Pulmonary artery endothelial cell (primary cell): ENCODE results near the gene NIPA2. TPM values are rescaled to one million over a fixed set of nuclear protein-coding genes. Genes with fewer than 3 reads are reported as not detected.

Experiments used
- DNase-seq: peaks from one replicate; pipeline ENCODE4 v3.0.0-alpha.2; 2011; ENCODE audit warnings: low read depth, low spot score
- total RNA-seq: library from RNA; depleted of rRNA; stranded (reverse); fragments of >200 nt; gene quantifications from 2 replicates; pipeline ENCODE4 v1.2.3, GENCODE V29; 2014

The NIPA2 gene
- total RNA-seq, 1 donor from 2014 or later: 78.5 TPM

DNA sequence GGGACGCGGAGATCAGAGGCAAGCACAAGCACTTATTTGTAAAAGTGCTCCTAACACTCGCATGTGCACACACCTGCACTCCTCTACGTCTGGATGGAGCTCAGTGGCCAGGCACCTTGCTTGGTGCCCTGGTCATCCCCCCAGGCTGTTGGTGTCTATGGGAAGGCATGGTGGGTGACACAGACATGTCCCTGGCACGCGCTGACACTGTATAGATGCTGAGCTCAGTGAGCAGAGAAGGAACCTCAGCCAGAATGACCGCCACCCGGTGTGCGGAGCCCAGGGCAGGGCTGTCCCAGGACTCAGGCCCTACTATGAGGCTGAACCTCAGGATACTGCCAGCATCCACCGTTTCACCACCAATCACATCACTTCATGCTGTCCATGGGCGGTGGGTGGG is 64.5 kb downstream of the NIPA2 start:
- no peak for DNase-seq

DNA sequence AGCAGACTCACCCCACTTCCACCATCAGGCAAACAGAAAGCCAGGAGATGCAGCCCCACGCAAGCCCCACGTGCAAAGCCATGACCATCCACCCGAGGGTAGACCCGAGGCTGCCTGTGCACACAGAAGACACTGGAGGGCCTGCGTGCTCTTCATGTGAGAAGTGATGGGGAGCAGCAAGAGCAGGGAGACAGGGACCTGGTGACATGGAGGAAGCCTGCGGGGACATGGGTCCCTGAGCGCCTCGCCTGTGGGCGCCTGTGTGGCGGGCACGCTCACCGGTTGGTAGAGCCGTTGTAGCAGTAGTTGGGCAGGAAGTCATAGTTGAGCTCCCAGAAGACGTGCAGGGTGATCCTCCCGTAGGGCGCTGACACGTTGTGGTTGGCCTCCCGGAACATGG is 65.0 kb downstream of the NIPA2 start:
- no peak for DNase-seq

DNA sequence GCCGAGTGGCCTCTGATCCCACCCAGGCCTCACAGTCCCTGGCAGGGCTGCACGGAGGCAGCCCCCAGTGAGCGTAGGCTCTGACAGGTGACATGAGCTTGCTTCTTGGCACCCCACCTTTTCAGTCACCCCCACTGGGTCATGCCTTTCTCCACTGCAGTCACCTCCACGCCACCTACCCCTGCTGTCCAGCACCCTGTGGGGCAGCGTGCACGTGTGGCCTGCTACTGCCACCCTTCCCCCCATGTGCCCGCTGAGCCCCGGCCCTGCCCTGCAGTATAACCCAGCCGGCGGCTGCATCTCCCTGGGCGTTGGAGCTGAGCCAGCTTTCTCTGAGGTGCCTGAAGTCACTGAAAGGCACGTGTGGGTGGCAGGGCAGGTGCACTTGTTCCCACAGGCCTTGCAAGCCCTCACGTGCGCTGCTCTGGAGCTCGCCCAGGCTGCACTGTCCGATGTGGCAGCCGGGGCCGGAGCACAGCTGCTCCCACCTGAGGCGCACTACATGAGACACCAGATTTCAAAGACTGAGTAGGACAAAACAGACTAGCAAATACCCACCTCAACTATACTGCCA is 65.6 kb downstream of the NIPA2 start:
- no peak for DNase-seq

DNA sequence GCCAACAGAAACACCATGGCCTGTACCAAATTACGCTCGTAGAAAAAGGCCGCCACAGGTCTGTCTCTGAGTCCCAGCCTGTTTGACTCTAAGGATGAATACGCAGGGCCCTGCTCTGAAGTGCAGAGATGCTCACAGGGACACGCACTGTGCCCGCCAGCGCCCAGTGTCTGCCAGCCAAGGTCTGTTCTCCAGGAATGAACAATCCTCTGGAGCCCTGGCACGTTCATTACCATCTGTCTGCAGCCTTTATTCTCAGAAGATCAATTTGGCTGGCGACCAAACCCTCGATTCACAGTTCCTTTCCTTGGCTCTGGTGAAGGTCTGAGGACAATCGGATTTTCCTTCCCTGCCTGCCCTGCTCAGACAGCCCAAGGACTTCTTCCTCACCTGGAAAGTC is 66.3 kb downstream of the NIPA2 start:
- DNase-seq: no peak

DNA sequence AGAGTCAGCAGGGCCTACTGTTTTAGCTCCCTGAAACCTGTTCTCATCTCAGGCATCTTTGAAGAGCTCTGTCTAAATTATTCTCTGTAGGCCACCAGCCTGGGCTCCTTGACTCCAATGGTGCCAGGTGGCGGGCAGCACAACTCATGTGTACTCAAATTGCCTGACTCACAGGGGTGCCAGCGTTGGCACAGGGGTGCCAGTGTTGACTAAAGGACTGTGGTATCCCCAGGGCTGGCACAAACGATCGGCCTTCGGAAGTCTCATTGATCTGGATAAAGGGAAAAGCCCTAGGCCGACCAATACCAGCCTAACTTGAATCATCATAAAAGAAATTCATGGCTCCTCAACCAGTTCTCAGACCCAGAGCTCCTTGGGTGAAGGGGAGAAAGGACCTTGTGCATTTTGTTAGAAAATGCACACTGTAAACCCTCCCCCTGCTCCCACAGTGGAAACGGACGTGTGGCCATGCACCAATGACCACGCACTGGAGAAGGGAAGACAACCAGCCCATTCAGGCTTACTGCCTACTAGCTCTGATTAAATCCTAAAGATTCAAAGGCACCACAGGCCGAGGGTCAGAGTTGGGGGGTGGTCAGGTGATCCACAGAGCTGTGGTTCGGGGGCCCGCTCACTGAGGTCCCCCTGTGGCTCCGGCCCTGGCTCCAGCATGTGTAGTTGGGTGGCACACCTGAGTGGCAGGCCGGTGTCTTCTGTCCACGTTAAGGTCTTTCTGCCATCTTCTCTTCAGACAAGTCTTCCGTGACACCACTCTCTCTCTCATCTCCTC is 68.9 kb downstream of the NIPA2 start:
- no peak for DNase-seq

DNA sequence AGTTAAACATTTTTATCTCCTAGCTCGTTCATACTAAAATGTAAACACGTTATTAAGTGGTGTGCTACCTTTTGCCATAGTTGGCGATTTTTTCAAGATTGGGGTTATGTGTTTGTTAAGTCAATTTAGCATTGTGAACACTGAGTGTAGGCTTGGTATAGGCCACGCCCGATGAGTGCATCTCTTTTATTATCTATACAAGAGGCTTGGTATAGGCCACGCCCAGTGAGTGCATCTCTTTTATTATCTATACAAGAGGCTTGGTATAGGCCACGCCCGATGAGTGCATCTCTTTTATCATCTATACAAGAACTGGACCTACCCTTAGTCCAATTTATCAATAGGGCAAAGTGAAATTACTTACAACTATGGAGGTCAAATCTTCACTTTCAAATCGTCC is 70.4 kb downstream of the NIPA2 start:
- DNase-seq: no peak

DNA sequence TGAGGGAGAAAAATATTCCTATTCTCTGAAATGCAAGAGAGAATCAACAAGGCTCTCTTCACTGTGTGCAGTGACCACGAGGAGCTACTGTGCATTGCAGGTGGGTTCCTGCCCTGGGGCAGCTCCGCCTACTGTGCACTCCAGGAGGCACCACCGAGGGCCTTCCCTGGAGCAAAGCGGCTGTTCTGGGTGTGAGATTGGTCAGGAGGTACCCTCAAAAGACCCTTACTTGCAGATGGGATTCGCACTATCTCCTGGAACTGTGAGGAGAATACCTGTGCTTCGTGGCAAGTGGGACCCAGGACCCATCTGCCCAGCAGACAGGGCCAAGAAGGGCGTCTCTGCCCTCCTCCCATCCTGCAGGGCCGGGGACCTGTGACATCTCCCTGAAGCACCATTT is 72.8 kb downstream of the NIPA2 start:
- DNase-seq: no peak

DNA sequence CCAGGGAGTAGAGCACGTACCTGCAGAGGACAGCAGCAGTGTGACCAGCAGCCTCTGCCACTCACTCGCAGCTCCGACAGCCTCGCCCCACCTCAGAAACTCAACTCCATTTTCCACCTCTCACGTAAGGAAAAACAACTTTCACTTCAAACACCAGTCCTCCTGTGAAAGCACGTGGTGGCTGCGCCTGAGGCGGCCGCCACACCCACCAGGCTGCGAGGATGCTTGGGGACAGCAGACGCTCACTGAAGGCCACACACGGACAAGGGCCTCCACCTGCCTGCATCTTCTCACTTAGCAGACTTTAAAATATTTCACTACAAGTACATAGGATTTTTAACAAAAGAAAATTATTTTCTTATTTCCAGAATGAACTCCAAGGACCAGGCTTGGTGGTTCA is 73.8 kb downstream of the NIPA2 start:
- no peak for DNase-seq

DNA sequence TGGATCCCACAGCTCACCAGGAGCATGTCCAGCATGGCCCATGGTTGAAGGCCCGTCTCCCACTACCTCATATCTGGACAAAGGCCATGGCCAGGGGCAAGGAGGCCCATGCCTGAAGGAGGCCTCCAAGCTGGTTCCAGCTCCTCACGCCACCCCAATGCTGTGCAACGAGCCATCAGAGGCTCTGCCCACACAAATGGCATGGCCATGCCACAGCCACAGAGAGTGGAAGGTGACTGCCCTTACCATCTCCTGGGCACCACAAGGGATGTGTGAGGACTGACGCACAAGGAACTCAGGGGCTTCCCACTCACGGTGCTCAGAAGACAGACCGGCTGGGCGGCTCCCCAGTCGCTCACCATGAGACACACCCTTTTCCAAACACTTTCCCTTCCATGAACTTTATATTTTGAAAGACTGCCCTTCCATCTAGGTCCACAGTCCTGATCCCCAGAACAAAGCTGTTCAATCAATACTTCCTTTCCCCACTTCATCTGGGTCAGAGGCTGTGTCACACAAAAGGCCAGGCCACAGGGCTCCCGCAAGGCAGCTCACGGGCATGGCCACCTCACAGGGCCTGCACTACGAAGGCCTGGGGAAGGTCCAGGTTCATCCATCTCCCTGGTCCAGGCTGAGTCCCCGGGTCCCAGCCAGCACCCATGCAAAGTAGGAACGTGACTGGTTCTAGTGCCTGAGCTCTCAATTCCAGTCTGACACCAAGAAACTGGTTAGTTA is 75.3 kb downstream of the NIPA2 start:
- no peak for DNase-seq

DNA sequence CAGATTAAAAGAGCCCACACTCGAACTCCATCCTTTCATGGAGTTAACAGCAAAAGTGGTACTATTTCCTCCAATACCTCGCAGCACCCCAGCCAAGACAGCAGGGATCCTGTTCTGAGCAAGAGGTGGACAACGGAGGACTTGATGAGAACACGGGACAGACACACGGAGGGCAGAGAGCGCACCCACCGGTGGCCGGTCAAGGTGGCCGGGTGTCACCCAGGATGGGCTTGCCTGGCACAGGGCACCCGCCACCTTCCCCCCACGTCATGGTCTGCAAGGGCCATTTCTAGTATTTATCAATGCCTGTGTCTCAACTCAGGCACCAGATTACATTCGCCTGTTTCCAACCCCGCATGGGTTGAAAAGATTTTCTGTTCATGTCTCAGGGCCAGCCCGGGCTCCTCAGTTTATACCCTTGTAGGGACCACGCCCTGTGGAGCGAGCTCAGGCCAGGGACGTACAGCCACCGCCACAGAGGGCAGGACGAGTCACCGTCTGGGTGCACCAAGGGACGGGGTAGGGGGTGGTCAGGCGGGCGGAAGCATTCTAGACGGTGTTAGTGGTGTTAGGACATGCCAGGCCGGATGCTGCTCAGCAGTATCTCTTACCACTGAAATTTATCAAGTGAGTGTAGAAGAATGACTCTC is 77.5 kb downstream of the NIPA2 start:
- DNase-seq: no peak

DNA sequence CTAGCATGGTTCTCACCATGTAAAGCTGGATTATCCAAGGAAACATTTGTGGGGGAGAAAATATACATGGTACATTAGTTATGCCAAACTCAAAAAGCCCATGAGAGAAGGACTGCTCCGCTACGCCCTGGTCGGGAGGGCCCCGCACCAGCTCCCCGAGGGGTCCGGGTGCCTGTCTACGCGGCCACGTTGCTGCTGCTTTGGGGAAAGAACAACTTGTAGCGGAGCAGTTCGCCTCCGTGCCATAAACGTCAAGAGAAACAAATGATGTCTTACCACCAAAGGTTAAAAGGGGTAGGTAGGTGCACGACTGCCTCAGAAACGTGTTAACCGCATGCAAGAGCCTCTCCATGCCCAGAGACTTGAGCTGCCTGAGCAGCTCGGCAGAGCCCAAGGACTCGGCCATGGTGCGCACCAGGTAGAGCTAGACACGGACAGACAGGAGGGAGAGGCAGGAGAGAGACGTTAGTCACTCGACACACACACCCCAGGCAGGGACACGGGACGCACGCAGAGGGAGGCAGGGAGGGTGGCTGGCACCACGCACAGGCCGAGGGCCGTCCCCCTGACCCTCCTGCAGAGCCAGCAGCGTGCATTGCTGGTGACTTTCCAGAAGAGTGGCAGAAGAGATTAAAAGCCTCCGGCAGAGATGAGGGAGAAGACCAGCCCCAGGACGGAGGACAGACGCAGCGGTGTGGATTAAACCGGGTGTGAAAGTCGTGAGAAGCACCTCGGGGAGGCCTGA is 78.3 kb downstream of the NIPA2 start:
- DNase-seq: no peak

DNA sequence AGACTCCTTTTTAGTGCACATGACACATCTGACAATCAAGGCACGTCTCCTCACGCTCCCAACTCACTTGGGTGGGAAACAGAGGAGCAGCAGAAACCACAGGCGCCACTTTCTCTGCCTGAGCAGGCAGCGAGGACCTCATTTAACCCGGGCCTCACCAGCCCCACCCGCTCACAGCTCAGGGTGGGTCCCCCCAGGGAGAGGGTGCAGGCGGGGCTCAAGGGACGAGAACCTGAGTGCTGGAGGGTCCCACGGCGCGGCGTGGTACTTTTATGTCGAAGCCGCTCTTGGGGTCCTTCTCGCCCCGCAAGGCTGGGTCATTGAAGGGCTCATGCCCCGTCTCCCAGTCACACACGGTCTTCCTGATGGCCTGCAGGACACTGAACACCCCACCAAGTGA is 79.1 kb downstream of the NIPA2 start:
- no peak for DNase-seq

Other genes with a start within 250 kb of the NIPA2 start
- 9.9 and 12.0 TPM in 2 replicates for gene NIPA1, start 52.0 kb upstream of the NIPA2 start, total RNA-seq
- gene CYFIP1, start 141.7 kb downstream of the NIPA2 start, total RNA-seq: 109 and 119 TPM in 2 replicates
- gene TUBGCP5, start 200.9 kb downstream of the NIPA2 start, total RNA-seq: 17.5 and 23.3 TPM in 2 replicates